Retinal pigment epithelial cell (primary cell): ENCODE results near the gene GALNT12.

Experiments
- DNase-seq: peaks from one replicate; pipeline ENCODE4 v3.0.0-alpha.2; 2010; ENCODE audit warnings: low read depth
- H3K4me3 ChIP-seq: 2 replicates; pipeline ENCODE4 v1.5.1; 2011; ENCODE audit warnings: mild to moderate bottlenecking, low read length, control low read depth, moderate library complexity
- TF ChIP-seq, protein P1 (sequence below): conservative IDR thresholded peaks from 2 replicates; pipeline ENCODE4 v1.5.1; 2011; ENCODE audit warnings: low read depth, low read length, control low read depth, inconsistent platforms

GALNT12 gene, protein sequence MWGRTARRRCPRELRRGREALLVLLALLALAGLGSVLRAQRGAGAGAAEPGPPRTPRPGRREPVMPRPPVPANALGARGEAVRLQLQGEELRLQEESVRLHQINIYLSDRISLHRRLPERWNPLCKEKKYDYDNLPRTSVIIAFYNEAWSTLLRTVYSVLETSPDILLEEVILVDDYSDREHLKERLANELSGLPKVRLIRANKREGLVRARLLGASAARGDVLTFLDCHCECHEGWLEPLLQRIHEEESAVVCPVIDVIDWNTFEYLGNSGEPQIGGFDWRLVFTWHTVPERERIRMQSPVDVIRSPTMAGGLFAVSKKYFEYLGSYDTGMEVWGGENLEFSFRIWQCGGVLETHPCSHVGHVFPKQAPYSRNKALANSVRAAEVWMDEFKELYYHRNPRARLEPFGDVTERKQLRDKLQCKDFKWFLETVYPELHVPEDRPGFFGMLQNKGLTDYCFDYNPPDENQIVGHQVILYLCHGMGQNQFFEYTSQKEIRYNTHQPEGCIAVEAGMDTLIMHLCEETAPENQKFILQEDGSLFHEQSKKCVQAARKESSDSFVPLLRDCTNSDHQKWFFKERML

DNA sequence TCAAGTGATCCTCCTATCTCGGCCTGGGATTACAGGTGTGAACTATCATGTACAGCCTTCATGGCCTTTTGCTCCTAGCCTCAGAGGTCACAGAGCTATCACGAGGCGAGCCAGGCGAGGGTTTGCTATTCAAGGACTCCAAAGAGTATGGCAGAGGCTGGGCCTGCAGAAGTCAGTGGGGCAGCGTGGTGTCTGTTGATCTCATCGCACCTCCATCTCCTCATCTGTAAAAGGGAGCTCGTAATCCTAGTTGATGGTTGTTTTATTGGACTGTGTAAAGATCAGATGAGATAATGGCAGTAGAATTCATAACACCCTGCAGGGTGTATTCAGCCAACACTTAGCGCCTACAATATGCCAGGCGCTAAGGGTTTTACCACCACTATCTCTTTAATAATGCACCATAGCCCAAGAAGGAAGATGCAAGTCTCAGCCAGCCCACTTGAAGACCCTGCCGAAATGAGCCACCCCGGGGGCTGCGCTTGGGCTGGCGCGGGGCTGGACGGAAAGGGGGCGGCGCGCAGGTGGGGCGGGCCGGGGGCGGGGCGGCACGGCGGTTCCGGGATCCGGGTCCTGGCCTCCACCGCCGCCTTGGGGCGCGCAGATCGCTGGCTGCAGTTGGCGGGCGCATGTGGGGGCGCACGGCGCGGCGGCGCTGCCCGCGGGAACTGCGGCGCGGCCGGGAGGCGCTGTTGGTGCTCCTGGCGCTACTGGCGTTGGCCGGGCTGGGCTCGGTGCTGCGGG, at the start of gene GALNT12:
TSS of gene GALNT12 (plus strand) at position 601 of the 744 bp plus-strand sequence. CDS start at position 630, 29 bp downstream.
- TF ChIP-seq, protein P1, sequence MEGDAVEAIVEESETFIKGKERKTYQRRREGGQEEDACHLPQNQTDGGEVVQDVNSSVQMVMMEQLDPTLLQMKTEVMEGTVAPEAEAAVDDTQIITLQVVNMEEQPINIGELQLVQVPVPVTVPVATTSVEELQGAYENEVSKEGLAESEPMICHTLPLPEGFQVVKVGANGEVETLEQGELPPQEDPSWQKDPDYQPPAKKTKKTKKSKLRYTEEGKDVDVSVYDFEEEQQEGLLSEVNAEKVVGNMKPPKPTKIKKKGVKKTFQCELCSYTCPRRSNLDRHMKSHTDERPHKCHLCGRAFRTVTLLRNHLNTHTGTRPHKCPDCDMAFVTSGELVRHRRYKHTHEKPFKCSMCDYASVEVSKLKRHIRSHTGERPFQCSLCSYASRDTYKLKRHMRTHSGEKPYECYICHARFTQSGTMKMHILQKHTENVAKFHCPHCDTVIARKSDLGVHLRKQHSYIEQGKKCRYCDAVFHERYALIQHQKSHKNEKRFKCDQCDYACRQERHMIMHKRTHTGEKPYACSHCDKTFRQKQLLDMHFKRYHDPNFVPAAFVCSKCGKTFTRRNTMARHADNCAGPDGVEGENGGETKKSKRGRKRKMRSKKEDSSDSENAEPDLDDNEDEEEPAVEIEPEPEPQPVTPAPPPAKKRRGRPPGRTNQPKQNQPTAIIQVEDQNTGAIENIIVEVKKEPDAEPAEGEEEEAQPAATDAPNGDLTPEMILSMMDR: no peak
- no peak for DNase-seq

DNA sequence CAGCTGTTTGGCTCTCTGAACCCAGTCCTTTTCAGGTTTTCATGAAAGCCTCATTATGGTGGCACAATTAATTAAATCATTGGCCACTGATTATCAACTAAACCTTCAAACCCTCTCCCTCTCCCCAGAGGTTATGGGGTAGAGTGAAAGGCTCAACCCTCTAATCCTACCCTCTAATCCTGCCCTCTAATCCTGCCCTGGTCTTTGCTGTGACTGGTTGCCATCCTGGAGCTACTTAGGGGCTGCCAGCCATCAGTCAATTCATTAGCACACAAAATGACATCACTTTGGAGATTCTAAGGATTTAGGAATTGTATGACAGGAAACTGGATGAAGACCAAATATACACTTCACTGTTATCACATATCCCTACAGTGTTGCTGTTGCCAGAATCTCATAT, 47.2 kb upstream of the GALNT12 start:
- DNase-seq: no peak
- TF ChIP-seq, protein P1: no peak
- no peak overlapping the region for H3K4me3 ChIP-seq

More for the DNA sequence above, at the start of gene GALNT12:
- peak within 1 kb of the TSS; percentile 55 for H3K4me3 ChIP-seq

DNA sequence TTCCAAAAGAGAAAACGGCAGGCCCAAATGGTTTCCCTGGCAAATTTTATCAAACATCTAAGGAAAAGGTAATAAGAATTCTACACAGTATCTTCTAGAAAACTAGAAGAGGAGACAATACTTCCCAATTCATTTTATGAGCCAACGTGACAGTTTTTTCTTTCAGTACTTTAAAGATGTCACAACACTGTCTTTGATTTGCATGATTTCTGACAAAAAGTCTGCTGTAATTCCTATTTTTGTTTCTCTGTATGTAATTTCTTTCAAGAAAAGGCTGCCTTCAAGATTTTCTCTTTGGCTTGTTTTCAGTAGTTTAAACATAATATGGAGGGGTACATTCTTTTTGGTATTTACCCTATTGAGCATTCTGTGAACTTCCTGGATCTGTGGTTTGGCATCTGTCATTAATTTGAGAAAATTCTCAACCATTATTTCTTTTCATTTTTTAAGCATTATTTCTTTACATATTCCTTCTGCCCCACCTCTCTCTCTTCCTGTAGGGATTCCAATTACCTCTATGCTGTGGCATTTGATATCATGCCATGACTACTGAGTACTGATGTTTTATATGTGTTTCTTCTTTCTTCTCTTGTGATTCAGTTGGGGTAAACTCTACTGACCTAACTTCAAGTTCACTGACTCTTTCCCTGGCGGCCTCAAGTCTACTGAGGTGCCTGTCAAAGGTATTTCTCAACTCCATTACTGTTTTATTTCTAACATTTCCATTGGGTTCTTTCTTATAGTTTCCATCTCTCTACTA, 43.3 kb upstream of the GALNT12 start:
- DNase-seq: no peak
- H3K4me3 ChIP-seq: no peak overlapping the region
- TF ChIP-seq, protein P1: no peak

DNA sequence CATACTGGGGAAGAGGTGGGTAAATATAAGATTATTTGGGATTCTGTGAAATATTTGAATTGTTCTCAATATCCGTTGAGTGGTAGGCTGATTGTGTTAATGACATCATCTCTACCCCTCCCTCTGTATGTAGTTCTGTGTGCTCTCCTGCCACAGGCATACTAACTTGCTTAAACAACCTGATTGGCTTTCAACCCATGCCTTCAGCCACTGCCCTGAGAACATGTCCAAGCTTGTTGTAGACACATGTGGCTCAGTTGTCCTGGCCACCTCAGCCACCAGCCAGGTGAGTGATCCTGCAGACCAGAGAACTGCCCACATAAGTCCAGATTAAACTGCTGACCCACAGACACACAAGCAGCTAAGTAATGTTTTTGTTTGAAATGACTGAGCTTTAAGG, 42.2 kb upstream of the GALNT12 start:
- TF ChIP-seq, protein P1: no peak
- no peak overlapping the region for H3K4me3 ChIP-seq
- DNase-seq: no peak

DNA sequence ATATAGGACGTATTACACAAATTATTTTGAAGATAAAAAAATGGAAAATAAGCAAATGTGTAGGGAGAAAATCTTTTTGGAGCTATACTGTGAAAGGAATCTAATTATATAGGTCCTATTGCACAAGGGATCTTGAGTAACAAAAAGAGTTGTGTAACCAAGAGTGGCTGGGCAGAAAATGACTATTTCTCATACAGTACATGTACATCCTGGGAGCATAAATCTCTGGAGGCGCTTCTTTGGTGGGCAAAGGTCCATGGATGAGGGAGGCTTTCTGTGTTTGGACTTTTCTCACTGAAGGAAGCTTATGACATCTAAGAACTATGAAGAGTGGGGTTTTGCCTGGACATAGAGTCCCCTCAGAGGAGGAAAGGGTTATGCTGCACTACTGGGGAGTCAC, 40.9 kb upstream of the GALNT12 start:
- DNase-seq: no peak
- TF ChIP-seq, protein P1: no peak
- H3K4me3 ChIP-seq: no peak overlapping the region

DNA sequence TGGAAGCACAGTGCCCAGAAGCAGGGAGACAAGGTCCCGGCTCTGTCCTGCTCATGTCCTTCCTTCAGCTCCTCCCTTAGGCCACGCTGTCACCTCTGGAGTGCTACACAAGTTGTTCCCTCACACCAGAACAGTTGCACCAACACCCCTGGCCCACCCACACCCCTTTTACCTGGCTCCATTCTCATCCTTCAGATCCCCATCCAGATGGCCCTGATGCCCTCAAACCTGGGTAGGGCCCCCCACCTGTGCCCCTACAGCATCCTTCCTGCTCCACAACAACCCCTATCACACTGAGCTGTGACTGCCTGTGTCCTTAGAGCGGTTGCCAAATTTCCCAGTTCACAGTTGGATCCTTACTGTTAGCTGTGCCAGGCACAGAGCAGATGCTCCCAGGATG, 40.3 kb upstream of the GALNT12 start:
- no peak for DNase-seq
- H3K4me3 ChIP-seq: no peak overlapping the region
- TF ChIP-seq, protein P1: no peak
